ENCODE results near the gene MED29.

The MED29 gene

DNA sequence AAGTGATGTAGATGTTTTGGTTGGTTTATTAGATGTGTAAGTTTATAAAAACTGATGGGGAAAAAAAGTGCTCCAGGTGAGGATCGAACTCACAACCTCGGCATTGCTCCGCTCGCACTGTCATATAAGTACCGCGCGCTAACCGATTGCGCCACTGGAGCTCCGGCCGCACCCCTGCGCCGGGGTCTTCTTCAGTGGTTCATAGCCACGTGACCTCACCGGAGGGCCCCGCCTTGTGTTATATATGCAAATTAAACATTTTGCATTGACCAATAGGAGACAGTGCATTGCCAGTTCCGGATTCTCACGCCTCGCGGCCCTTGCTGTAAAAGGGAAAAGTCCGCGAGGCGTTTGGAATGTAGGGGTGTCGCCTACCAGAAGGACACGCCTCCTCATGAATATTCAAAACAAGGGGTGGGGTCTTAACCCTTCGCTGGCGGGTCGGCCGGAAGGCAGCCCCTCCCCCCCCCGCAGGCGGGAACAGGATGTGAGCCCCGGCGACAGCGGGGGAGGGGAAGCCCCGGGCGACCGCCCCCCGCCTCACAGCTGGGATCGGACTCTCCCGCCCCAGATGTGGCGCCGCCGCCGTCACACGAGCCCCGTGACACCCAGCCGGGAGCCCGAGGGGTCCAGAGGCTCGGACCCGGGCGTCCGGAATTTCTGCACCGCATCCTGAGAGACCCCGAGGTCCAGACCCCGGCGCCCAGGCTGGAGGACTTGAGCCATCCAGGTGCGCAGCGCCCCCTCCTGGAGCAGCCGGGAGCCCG lies 21.1 kb downstream of the MED29 start, which contains the start of gene PLEKHG2:
Gene PLEKHG2 (plus strand): TSS at position 570 of the 767 bp plus-strand sequence. CDS start 1,418 bp downstream, outside the sequence.
- DNase-seq: peak; percentile 98

DNA sequence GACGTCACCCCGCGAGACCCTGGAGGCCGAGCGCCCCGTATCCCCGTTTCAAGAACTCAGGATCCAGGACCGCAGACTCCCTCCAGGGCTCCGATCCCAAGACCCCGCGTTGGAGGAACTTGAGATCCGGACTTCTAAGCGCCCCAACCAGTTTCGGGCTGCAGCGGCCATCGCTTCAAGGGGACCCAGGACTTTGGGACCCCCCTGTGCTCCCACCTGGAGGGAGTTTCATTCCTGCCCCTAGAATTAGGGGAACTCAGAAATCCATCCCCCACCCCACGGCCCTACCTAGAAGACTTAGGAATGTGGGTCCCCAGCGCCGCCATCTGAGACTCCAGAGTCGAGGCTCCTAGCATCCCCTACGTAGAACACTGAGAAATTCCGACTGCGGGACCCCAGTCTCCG lies 21.7 kb downstream of the MED29 start:
- no peak for DNase-seq

DNA sequence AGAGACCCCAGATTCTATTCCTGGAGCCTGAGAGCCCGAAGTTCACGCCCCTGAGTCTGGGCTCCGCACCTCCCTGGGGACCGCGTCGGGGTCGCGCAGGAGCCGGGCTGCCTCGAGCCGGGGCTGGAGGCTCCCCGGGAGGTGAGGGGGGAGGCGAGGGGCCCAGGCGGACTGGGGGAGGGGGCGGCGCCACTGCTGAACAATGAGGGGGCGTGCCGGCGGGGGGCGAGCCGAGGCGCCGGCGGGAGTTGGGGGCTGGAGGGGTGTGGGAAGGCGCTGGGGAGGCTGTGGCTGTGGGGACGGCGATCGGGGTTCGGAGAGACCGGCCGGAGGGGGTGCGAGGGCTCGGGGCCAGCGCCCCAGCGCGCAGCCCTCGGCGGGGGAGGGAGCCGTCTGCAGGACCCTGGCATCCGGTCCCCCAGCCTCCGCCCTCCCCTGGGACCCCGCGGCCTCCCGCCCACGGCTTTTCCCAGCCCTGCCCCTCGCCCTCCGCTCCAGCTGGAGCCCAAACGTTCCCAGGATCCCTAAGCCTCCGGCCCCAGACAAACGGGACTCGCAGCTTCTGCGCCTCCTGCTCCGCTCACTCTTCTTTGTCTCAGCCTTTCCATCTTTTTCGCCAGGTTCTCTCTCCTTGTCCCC lies 22.2 kb downstream of the MED29 start:
- DNase-seq: no peak

DNA sequence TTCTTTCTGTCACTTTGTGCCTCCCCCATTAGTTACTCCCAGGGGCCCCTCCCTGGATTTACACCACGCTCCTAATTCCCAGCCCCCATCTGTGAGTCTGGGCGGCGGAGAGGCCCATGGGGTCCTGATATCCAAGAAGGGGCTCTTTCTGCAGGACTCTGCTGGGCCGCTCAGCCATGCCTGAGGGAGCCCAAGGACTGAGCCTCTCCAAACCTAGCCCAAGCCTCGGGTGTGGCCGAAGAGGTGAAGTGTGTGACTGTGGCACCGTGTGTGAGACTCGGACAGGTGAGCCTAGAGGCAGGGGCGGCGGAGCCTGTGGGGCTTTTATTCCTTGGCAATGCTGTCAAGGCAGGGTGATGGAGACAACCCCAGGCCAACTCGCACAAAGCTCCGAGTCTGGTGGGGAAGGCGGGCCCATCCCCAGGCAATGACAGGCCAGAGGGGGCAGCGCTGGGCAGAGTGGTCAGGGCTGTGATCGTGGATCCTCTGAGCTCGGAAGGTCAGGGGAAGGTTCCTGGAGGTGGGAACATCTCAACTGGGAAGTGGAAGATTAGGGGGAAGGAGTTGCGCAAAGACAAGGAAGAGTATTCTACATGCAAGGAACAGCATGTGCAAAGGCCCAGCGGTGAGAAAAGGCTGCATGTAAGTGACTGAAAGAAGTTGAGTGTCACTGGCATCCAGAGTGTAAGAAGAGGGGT lies 22.9 kb downstream of the MED29 start:
- no peak for DNase-seq

DNA sequence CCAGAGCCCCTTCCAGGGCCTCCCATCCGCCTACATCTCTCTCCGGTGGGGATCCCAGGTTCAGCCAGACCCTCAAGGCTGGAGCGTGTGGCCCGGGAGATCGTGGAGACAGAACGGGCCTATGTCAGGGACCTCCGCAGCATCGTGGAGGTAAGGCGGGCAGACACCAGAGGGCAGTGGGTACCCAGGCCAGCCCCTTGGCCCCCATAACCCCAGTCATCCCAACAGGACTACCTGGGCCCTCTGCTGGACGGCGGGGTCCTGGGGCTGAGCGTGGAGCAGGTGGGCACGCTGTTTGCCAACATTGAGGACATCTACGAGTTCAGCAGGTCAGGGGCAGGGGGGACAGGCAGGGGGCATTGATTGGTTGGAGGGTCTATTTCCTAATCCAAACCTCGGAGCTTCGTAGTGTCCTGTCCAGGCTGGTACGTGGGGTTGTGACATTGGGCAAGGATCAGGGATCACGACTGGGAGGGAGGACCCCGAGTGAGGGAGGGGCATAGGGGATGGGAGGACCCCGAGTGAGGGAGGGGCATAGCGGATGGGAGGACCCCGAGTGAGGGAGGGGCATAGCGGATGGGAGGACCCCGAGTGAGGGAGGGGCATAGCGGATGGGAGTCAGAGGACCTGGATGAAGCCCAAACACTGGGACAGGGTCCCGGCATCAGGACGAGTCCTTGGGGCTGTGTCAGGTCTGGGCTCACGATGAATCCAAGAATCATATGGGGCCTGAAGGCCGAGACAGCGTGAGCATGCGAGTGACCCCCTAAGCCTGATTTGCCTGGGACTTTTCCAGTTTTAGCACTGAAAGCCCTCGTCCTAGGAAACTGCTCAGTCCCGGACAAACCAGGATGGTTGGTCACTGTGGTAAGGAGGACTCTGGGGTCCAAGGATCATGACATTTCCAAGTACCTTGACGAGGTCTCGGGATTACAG lies 24.2 kb downstream of the MED29 start:
- no peak for DNase-seq

DNA sequence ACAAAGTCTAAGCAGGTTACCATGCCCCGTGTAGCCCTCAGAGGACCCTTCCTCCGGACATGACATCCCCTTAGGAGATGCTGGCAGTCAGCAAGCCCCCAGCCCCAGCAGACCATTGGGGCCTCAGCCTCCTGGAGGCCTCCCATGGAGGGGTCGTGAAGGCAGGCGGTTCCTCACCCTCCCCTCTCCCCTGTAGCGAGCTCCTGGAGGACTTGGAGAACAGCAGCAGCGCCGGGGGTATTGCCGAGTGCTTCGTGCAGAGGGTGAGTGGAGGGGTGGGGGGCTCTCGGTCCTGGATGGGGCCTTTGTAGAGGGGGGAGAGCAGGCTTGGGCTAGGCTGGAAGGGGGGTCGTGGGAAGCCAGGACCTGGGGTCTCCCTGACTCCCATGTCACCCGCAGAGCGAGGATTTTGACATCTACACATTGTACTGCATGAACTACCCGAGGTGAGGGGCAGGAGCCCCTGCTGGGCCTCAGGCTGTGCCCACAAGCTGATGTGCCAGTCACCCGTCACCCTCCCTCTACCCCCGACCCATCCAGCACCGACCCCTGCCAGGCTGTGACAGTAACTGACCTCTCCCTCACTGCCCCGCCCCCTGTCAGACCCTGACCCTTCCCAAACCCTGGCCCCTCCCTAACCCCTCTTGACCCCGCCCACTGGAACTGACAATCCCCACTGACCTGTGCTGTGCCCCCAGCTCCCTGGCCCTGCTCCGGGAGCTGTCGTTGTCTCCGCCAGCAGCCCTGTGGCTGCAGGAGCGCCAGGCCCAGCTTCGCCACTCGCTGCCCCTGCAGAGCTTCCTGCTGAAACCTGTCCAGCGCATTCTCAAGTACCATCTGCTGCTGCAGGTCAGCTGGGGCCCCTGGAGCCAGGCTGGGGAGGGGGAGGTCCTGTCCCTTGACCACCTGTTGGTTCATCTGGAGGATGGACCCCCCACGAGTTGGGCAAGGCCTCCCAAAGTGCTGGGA lies 25.3 kb downstream of the MED29 start:
- DNase-seq: no peak

DNA sequence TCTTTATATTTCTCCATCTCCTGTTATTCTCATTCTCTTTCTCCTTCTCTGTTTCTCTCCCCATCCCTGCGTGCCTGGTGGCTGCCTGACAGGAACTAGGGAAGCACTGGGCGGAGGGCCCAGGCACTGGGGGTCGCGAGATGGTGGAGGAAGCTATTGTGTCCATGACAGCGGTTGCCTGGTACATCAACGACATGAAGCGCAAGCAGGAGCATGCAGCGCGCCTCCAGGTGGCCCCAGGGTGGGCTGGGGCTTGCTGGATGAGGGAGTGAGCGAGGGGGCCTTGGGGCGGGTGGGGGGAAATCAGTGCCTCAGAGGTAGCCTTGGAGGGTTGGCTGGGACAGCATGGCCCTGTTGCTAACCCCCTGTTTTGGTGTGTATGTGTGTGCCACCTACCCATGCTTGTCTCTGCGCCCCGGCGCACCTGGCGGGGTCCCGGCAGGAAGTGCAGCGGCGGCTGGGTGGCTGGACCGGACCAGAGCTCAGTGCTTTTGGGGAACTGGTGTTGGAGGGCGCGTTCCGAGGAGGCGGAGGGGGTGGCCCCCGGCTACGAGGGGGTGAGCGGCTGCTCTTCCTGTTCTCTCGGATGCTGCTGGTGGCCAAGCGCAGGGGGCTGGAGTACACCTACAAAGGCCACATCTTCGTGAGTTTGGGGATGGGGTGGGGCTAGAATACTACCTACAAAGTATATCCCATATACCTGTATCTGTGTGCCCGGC lies 26.4 kb downstream of the MED29 start:
- DNase-seq: no peak

DNA sequence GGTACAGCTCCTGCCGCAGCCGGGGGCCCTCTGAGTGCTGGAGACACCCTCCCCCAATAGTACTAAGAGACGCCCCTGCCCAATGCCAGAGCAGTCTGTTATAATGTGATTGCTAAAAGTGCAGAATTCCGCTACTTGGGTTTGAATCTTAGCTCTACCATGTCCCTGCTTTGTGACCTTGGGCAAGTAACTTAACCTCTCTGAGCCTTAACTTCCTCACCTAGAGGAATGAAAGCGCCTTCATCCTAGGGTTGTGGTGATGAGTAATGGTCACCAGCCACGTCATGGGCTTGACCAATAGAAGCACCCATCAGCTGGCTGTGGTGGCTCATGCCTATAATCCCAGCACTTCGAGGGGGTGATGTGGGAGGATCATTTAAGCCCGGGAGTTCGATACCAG lies 27.8 kb downstream of the MED29 start:
- no peak for DNase-seq

DNA sequence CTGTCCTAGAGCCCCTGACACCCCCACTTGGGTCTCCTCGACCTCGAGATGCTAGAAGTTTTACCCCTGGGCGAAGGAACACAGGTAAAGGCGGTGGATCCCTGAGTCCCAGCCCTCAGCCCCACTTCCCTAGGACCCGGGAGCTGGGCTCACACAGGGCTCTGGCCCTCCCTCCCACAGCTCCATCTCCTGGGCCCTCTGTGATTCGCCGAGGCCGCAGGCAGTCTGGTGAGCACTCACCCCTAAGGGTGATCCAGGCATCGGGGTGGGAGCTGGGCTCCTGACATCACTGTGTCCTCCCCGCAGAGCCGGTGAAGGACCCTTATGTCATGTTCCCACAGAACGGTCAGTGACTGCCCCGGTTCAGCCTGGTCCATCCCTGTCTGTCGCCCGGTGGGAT lies 29.6 kb downstream of the MED29 start:
- DNase-seq: no peak

DNA sequence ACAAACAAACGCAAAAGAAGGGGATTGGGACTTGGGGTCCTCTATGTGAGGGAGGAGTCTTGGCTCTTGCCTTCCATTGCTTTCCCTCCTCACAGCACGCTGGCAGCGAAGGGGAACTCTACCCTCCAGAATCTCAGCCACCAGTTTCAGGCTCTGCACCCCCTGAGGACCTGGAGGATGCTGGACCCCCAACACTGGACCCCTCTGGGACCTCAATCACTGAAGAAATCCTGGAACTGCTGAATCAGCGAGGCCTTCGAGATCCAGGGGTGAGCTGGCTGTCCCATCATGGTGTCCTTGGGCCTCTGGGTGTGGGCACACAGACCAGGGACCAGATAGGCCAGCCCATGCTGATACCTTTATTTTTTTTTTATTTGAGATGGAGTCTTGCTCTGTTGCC lies 30.8 kb downstream of the MED29 start:
- no peak for DNase-seq

DNA sequence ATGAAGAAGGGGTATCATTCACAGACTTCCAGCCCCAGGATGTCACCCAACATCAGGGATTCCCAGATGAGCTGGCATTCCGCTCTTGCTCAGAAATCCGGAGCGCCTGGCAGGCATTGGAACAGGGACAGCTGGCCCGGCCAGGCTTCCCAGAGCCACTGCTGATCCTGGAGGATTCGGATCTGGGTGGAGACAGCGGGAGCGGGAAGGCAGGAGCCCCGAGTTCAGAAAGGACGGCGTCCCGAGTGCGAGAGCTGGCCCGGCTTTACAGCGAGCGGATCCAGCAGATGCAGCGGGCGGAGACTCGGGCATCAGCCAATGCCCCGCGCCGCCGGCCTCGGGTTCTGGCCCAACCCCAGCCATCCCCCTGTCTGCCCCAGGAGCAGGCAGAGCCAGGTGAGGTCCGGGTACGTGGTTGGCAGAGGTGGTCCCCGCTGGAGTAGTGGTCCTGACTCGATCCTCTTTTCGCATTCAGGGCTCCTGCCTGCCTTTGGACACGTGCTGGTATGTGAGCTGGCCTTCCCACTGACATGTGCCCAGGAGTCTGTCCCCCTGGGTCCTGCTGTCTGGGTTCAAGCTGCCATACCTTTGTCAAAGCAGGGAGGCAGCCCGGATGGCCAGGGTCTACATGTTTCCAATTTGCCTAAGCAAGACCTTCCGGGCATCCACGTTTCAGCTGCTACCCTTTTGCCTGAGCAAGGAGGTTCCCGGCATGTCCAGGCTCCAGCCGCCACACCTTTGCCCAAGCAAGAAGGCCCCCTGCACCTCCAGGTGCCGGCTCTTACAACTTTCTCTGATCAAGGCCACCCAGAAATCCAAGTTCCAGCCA lies 32.3 kb downstream of the MED29 start:
- no peak for DNase-seq

DNA sequence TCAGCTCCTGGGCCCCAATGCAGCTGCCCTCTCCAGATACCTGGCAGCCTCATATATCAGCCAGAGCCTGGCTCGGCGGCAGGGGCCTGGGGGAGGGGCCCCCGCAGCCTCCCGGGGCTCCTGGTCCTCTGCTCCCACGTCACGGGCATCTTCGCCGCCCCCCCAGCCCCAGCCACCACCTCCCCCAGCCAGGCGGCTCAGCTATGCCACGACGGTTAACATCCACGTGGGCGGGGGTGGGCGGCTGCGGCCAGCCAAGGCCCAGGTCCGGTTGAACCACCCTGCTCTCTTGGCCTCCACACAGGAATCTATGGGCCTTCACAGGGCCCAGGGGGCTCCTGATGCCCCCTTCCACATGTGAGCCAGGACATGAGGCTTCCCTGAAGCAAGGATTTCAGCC lies 33.8 kb downstream of the MED29 start:
- no peak for DNase-seq

DNA sequence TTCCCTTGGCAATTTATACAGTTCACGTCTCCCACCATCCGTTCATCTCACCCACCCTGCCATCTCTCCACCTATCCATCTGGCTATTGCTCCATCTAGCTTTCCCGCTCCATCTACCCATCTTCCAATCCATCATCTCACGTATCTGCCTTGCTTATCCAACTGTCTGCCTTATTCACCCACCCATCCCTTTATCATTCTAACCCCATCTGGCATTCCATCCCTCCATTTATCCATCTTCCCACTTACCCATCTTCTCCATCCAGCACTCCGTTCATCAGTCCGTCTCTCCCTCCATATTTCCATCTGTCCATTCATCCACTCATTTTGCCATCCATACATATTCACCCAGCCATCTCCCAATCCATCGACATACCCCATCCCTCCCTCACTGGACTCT lies 34.6 kb downstream of the MED29 start:
- DNase-seq: no peak

DNA sequence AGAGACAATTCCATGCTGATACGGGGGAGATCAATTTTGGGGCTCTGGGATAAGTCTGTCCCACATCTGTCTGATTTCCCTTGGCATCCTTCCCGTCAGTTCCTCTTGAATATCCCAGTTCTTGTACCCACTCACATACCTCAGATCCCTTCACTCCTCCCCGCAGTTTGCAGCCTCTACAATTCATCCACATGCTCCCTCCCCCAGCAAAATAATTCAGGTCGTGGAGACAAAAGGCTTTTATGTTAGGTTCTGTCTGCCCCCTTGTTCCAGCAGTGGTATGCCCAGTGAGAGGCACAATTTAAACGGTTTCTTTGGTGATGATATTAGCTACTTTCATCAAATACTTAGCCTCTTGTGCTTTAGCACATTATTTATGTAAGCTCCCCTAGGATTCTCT lies 35.0 kb downstream of the MED29 start:
- no peak for DNase-seq

DNA sequence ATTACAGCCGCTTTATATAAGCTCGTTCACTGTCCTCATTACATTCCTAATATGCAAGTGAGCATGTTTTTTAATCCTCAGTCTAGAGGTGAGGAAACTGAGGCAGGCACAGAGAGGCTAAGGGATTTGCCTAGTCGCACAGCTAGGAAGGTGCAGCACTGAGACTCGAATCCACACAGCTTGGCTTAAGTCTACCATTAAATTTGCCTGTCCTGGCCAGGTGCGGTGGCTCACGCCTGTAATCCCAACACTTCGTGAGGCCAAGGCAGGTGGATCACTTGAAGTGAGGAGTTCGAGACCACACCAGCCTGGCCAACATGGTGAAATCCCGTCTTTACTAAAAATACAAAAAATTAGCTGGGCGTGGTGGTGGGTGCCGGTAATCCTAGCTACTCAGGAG lies 36.5 kb downstream of the MED29 start:
- no peak for DNase-seq

DNA sequence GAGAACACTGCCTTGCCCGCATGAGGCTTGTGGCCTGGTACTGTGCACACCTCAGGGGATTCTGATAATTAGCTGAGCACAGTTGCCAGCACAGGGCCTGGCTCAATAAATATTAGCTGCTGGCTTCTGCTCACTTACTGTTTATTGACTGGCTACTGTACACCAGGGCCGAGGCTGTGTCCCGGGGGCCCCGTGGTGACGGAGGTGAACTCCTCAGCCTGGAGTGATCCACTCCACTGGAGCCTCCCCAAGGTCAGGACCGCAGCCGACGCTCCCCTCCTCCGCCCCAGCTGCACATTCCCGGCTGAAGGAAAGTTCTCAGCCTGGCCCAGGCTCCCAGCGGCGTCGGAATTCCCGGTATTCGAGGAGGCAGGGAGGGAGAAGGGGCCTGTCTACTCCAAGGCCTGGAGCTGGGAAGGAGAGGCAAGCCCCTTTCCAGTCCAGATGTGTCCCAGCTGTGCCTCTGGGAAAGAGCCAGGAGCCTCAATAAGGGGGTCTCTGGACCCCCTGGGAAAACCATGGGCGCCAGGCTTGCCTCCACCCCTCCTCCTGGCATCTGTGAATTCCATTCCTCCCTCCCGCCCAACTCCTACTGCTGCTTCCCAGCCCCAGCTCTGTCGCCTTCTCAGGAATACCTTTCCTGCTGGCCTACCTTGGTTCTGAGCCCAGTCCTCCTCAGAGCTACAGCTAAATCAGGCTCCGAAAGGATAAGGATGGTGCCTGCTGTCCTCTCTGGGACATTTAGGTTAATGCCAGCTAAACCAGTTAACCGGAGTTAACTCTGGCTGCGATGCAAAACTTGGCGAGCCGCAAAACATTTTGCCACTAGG lies 37.3 kb downstream of the MED29 start:
- DNase-seq: no peak

DNA sequence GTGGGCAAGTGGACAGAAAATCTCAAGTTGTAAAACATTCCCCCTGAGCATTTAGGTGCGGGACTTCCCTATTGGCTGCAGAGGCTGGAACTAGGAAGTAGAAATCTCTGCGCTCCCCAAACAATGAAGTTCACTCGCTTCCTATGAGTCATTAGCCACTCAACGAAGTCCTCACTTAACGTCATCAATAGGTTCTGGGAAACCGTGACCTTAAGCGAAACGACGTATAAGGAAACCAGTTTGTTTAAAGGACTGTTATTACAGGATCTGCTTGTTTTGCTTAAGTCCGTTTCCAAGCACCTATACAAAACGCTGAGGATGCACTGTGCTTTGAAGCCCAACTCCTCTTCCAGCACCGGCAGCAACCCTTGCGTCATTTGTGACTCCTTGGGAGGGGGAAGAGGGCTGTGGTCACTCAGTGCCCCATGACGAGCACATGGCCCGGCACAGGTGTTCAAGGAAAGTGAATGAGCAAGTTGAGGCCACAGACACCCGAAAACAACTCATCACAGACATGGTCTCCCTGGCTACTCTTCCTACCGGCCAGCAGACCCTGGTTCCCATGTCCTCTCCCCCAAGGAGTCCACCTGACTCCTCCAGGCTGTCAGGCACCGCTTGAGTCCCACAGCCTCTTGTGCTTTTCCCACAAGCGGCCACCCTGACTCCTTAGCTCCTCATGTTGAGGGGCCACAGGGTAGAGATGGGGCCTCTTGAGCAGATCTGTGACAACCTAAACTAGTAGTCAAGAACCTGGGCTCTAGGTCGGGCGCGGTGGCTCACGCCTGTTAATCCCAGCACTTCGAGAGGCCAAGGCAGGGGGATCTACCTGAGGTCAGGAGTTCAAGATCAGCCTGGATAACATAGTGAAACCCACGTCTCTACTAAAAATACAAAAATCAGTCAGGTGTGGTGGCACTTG lies 39.8 kb downstream of the MED29 start:
- DNase-seq: no peak

DNA sequence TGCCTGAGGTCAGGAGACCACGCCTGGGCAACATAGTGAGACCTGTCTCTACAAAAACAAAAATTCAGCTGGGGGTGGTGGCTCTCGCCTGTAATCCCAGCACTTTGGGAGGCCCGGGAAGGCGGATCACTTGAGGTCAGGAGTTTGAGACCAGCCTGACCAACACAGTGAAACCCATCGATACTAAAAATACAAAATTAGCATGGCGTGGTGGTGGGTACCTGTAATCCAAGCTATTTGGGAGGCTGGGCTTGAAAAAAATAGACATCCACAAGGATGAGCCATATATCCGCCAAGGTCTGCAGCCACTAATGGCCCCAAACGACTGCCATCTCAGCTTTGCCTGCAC lies 41.5 kb downstream of the MED29 start:
- DNase-seq: no peak

All from stimulated activated CD4-positive, alpha-beta T cell treated with anti-CD3 and anti-CD28 coated beads, Interleukin-12 subunit alpha, Interleukin-12 subunit beta, amount 100 ng/mL, for 4 hours (primary cell).